ENCODE results near the gene GRWD1.

The GRWD1 gene

DNA sequence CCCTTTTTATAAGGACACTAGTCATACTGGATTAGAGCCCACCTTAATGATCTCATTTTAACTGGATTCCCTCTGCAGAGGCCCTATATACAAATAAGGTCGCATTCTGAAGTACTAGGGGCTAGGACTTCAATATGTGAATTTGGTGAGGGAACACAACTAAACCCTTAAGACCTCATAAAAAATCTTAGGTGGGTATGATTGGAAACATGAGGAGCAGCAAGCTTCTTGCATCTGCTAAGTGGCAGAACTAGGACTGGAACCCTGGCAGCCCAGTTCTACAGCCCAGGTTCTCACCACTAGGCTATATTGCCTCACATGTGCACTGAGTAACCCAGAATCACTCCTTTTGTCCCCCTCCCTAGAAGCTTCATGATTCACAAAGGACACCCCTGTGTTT is 17.1 kb upstream of the GRWD1 start:
- DNase-seq = no peak

- DNase-seq = no peak
These were observed 12.4 kb upstream of the GRWD1 start for GRCh38 chr19:48433337-48433736.

DNA sequence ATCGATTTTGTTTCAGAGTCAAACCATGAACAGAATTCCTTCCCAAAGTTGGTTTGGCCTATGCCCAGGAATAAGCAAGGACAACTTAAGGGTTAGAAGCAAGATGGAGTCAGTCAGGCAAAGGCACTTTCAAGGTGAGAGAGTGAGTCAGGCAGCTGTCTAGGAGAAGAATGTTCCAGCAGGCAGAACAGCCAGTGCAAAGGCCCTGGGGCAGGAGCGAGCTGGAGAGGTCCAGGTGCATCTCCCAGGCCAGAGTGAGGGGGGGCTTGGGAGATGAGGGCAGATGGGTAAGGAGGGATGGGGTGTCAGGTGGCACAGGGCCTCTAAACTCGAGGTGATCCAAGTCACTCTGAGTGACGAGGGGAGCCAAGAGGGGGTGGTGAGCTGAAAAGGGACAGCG is 9.2 kb upstream of the GRWD1 start:
- DNase-seq = no peak

GRCh38 chr19:48441360-48442050 is 4.3 kb upstream of the GRWD1 start:
- no peak for DNase-seq

GRCh38 chr19:48442116-48443035 is 3.4 kb upstream of the GRWD1 start:
- no peak for DNase-seq

DNA sequence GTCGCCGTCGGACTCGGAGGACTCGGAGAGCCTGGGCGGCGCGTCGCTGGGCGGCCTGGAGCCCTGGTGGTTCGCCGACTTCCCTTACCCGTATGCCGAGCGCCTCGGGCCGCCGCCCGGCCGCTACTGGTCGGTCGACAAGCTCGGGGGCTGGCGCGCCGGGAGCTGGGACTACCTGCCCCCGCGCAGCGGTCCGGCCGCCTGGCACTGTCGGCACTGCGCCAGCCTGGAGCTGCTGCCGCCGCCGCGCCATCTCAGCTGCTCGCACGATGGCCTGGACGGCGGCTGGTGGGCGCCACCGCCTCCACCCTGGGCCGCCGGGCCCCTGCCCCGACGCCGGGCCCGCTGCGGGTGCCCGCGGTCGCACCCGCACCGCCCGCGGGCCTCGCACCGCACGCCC is 2.5 kb upstream of the GRWD1 start:
- DNase-seq = no peak

DNA sequence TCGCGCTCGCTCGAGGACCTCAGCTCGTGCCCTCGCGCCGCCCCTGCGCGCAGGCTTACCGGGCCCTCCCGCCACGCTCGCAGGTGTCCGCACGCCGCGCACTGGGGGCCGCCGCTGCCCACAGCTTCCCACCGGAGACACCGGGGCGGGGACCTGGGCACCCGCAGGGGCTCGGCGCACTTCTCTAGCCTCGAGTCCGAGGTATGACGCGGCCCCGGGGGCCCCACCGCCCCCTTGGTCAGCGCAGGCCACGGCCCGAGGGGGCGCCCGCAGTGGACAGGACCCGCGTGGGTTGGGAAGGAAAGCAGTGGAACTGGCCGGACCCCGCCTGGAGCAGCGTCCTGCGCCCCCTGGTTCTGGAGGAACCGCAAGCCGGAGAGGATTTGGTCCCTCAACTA is 2.1 kb upstream of the GRWD1 start:
- no peak for DNase-seq

GRCh38 chr19:48444129-48444935 is 1.5 kb upstream of the GRWD1 start:
- DNase-seq = peak; percentile 55

GRCh38 chr19:48444936-48445200 is 915 bp upstream of the GRWD1 start:
- no peak for DNase-seq

DNA sequence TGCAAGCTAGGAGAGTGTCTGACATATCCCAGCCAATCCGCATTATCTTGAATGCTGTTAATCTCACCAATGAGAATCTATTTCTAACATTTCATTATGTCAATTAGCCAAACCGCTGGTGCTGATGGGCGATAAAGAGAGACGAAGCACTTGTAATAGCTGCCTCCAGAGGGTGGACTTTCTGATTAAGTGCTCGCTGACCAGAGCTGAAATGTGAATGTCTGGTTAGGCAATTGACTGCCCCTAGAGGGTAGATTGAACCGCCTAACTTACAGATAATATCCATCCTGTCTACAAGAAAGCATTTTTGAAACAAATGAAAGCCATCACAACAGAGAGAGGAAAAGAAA is 552 bp upstream of the GRWD1 start:
- peak; percentile 96 for DNase-seq

DNA sequence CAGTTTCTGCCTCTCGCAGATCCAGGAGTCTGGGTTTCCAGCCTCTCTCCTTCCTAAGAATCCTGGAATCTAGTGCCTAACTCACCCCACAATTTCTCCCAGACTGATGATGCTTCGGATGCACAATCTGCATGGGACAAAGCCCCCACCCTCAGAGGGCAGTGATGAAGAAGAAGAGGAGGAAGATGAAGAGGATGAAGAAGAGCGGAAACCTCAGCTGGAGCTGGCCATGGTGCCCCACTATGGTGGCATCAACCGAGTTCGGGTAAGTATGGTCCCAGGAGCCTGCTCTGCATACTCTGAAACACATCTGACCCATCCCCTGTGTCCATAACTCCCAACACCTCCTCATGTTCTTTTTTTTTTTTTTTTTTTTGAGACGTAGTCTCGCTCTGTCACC is 796 bp downstream of the GRWD1 start:
- DNase-seq = no peak

DNA sequence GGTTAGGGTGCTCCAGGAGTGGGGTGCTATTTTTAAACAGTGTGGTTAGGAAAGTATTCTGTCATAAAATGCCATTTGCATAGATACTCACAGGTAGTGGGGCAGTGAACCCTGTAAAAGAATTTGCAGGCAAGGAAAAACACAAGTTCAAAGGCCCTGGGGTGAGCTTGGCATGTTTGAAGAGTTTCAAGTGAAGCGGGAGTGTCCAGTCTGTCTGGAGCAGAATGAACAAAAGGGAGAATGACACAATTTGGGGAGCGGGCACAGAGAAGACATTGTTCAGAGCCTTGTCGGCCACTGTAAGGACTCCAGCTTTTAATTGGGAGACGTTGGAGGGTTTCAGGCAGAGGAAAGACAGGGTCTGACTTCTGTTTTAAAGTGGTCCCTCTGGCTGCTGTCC is 2.8 kb downstream of the GRWD1 start:
- DNase-seq = no peak

GRCh38 chr19:48450441-48450840 is 4.7 kb downstream of the GRWD1 start:
- DNase-seq = no peak

DNA sequence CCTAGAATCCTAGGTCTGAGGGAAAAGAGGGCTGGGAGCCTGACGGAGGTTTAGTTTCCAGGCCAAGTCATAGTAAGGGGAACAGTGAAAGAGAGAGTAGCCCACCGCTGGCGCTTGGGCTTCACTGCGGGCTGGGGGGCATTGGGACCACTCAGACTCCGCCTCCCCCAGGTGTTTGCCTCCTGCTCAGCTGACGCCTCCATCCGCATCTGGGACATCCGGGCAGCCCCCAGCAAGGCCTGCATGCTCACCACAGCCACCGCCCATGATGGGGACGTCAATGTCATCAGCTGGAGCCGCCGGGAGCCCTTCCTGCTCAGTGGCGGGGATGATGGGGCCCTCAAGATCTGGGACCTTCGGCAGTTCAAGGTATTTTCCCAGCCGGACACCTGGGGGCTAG is 5.1 kb downstream of the GRWD1 start:
- no peak for DNase-seq

GRCh38 chr19:48451624-48452023 is 5.8 kb downstream of the GRWD1 start:
- no peak for DNase-seq

DNA sequence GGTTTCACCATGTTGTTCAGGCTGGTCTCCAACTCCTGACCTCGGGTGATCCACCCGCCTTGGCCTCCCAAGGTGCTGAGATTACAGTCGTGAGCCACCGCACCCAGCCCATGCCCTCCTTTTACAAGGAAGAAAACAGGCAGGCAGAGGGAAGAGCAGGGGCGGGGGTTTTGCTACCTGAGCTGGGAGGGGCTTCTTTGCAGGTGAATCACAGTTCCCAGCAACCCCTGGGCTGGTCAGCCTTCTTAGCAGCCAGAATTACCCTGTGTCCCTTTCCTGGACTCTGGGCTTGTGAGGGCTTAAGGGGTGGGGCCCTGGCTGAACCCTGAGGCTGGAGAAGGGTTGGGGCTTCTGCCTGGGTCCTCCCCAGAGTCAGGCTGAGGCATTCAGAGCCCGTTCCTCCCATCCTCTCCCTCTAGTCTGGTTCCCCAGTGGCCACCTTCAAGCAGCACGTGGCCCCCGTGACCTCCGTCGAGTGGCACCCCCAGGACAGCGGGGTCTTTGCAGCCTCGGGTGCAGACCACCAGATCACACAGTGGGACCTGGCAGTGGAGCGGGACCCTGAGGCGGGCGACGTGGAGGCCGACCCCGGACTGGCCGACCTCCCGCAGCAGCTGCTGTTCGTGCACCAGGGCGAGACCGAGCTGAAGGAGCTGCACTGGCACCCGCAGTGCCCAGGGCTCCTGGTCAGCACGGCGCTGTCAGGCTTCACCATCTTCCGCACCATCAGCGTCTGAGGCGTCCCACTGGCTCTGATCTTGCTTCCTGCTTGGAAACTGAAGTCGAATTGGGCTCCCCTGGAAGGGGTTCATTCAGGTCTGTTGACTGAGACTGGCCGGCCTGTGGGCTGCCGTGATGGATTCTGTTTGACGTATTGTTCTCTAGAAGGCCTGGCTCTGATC is 6.8 kb downstream of the GRWD1 start:
- DNase-seq = no peak

DNA sequence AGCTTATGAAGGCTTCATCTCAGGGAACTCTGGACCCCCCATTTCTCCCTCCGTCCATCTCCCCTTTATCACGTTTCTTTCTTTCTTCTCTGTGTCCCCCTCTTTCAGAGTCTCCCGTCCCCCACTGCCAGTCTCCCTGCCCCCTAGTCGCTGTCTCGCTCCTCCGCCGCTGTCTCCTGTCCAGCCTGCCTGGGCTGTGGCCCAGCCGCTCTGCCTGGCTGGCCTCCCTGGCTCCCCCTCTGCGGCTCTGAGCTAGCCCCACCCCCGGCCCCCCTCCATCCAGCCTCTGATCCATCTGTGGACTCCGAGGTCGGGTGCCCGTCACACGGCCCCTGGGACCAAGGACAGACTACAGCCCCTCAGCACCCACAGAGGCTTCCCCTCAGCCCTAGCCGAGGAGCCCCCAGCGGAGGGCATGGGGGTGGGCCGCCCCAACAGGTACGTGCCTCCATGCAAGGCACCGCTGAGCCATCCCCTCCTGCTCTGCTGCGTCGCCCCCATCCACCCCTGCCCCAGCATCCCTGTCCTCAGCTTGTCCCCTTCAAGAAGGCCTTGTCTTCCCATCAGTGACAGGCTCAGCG is 8.5 kb downstream of the GRWD1 start:
- DNase-seq = no peak

- DNase-seq = no peak
These were observed 9.6 kb downstream of the GRWD1 start, which contains the start of gene KCNJ14 for GRCh38 chr19:48455171-48455907. Gene KCNJ14 (plus strand): TSS chr19:48455574. CDS start chr19:48461725, 6,151 bp downstream.

GRCh38 chr19:48455908-48456562 is 10.3 kb downstream of the GRWD1 start:
- no peak for DNase-seq

- no peak for DNase-seq
These were observed 11.1 kb downstream of the GRWD1 start for GRCh38 chr19:48456864-48457263.

- DNase-seq = no peak
These were observed 12.2 kb downstream of the GRWD1 start for GRCh38 chr19:48458016-48458415.

Measured in NCI-H748 treated with DMSO at 0.1 percent for 48 hours (cell line).